HUDEP-2 (cell line): Measurements from ENCODE around the gene KCNC1.

Source experiments
- DNase-seq, 76 experiments: peaks; one replicate each; lab custom pipeline; 2025; ENCODE audit not compliant: unreplicated experiment in 76 of 76; lab: John Stamatoyannopoulos, UW

KCNC1 gene

DNA sequence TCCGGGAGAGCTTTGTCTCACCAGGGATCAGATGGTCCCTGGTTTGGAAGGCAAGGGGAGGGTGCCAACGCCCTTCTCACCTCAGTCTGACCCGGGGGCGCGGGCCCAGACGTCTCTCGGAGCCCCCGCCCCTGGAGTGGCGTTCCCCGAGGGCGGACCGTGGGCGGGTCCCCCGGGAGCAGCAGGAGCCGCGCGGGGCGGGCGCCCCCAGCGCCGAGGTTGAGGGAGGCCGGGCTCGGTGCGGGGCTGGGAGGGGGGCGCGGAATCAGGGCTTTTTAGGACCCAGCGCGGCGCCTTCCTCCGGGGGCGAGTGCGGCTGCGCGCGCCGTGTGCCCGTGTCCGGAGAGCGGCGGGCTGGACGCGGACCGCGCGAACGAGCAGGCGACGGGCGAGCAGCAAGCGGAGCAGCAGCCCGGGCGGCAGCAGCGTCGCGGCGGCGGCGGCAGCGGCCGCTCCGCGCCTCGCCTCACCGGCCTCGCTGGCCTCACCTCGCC lies at the start of gene KCNC1:
TSS of gene KCNC1 (plus strand) at position 364 of the 494 bp plus-strand sequence. CDS start 1,222 bp downstream, outside the sequence.
- no peak for DNase-seq

DNA sequence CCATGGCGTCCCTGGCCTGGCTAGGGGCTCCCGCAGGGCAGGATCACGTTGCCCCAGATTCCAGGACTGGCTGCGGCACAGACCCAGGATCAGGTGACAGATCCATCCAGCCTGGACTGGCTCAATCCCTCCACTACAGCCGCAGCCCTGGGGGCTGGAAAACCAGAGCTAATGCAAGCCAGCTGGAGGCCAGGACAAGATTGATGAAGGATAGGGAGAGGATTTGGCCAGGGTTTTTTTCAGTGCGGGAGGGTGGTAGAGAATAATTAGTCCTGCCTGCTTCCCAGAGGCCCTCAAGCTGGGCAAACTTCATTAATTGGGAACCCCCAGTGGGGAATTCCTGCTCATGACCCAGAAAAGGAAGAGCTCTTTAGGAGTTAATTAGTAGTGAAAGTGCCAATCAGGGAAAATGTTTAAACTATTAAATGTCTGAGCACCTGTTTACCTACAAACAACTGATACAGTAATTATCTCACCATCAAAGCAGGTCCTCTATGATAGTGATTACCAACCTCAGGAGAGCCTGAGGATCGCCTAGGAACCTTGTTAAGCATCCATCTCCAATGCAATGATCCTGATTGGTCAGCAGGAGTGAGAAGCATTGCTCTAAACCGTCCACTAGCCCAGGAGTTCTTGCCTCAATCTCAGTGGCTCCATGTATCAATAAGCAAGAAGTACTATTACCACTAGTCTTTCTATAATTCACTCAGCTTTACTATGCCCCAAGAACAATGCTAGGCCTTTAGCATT lies 48.2 kb upstream of the KCNC1 start:
- DNase-seq: no peak

DNA sequence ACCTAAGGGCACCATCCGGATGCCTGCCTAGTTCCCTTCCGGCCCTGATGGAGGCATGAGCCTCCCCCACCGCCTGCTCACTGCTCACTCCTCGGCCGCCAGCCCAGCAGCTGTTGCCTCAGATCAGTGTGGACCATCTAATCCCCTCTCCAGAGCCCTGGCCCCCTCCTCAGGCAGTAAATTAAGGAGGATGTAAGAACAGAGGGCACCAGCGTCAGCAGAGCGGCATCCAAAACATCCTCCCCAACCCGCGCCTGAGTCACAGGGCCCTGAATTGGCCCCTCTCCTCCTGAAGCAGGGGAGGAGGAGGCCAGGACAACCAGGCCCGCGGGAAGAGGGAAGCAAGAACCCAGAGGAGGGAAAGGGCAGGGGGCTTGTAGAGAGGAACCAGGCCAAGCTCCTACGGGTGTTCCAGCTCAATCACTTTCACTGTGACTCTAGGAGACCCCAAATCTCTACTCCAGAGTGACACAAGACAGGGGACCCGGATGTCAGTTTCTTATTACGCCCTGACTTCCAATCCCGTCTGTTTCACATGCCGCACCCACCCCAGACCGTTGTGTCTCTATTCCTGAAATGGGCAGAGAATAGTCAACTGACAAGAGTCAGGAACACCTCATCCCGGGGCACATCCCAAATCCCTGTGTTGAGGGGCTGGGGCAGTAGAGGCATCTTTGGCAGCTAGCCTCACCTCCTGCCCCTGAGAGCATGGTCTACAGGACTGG lies 46.5 kb upstream of the KCNC1 start:
- DNase-seq: no peak

DNA sequence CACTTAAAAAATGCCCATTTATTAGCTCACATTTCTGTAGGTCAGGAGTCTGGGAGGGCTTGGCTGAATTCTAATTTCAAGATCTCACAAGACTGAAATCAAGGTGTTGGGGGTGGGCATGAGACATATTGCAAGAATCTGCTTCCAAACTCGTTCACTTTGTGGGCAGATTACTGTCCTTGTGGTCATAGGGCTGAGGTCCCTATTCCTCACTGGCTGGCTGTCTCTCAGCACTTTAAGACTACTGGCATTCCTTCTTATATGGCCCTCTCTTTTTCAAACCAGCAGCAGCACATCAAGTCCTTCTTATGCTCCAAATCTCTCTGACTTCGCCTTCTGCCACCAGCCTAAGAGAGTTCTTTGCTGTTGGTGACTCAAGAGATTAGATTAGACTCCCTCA lies 43.0 kb upstream of the KCNC1 start:
- no peak for DNase-seq

DNA sequence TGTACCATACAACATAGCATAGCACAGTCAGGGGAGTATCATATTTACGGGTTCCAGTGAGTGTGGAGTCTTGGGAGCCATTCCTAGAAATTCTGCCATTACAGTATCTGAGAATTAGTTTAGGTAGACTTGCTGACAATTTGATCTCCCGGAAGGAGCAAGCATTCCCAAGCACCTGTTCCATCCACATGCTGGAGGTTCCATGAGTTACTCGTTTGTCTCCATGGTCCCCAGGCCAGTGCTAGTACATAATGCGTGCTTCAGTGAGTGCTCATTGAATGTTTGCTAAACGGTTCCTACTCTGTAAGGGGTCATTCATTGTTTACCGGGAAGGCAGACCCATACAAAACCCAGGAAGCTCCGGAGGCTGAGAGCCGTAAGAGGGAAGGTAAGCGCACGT lies 42.6 kb upstream of the KCNC1 start:
- no peak for DNase-seq

DNA sequence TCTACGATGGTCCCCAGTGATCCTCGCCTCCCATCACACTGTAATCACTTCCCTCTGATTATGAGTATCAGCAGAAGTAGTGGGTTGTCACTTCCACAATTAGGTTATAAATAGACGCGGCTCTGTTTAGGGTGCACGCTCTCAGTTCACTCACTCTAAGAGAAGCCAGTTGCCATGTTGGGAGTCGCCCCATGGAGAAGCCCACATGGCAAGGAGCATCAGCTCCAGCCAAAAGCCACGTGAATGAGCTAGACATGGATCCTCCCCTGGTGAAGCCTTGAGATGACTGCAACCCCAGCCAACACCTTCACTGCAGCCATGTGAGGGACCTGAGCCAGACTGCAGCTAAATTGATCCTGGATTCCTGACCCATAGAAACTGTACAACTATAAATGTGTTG lies 41.6 kb upstream of the KCNC1 start:
- DNase-seq: no peak

DNA sequence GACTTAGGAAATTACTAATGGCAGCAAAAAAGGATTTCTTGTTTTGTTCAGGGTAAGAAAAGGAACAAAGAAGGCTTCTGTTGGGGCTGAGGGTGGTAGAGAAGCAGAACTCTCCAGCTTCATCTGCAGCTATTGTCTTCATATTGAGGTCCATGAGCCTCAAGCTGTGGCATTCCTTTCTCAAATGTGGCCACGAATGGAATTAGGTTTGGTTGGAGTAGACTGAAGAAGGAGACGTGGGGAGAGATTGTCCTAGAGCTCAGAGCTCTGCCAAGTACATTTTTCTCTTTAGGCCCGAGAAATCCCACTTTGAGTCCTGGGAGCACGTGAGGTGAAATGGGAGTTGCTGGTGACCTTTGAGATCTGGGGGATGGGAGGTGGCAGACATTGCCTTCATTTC lies 41.0 kb upstream of the KCNC1 start:
- DNase-seq: no peak

DNA sequence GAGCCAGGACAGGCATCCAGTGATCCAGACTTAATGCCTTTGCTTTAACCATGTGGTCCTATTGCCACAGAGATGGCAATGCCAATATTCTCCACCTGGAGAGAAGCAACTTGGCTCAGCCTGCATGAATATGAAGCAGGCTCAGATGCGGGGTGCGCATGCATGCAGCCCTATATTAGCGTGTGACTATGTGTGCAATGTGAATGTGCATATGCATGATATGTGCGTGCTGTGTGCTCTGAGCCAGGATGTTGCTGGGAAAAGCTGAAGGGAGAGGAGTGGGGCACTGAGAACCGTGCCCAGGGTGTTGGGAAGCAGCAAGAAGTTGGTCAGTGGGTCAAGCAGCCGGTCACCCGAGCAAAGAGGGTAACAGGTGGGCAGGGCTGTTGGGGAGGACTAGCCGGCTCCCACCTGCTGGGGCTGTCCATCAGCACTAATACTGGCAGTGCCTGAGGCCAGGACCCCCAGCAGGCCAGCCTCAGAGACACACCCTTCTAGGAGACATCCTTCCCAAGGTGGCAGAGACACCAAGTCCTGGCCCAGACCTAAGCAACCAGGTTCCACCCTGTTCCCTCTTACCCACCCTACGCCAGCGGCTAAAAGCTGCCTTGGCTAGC lies 40.0 kb upstream of the KCNC1 start:
- DNase-seq: no peak

DNA sequence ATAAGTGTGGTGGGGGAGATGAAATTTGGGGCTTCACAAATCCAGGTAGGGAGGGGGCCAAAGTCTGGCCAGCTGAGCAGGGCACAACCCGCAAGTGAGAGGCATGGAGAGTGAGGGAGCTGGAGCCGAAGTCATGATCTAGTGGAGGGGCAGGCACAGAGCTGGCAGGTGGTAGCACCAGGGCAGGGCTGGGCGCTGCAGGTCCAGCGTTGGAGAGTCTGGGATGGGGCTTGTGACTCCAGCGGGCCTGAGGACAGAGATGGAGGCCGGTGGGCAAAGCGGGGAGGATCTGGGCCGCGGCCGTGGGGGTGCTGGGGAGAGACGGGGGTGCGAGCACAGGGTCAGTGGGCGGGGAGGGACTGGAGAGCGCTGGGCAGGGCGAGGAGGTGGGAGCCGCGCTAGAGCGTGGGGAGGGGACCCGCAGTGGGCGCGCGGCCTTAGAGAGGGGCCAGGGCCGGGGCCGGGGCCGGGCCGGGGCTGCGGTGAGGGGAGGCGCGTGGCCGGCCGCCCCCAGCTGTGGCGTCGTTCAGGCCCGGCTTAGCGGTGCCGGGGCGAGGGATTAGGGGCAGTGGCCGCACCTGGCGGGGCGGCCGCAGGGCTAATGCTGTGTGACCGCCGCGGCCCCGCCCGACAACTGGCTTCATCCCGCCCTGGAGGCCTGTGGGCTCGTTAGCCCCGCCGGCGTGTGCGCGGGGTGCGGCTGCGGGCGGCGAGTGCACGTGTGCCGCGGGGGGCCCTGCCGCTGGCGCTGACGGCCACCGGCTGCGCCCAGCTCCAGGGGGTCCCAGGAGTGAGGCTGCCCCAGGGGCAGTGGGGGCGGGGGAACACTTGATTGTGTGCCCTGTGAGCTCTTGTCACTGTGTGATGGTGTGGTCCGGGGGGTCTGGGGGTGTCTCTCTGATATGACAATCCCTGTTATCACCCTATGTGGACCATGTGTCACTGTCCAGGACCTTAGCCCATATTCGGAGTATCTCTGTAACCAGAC lies 38.8 kb upstream of the KCNC1 start:
- no peak for DNase-seq

DNA sequence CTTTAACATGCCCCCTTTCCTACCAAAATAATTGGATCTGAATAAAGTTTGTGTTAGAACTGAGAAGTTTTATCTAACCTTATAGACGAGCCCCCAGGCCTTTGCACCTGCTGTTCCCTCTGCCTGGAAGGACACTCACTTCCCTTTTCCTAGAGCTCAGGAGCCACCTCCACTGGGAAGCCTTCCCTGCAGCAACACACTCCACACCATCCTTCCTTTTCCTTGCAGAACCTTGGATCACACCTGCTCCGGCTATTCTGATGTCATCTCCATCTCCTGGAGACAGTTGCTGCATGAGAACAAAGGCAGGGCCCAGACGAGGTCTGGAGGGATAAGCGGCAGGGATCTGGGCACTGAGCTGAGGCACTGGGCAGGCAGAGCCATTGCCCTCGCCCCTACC lies 37.8 kb upstream of the KCNC1 start:
- no peak for DNase-seq

DNA sequence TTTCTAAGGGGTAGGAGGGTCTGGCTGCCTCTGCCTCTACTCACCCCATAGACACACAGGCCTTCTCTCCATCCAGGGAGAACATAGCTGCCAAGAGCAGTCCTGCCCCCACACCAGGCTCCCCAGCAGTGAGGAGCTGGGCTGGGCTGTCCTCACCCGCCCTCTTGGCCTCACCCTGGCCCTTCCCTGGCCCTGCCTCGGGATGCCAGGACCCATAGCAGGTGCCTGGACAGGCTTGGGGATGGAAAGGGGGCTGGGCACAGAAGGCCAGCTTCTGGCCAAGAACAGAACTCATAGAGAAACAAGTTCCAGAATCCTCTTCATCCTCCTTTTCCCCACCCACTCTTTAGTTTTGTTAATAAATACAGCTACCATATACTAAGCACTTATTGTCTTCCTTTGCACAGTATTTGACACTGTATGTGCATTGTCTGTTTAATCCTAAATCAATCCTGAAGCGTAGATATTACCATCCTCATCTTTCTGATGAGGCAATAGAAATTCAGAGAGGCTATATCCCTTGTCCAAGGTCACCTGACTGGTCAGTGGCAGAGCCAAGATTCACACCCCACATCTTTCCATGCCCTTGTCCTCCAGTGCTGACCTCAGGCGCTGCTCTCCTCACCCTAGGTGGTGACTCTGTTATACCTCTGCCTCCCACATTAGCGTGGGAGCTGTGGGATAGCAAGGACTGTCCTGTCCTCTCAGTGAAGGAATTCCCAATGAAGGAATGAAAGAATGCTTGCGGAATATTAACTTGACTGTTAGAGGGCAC lies 37.2 kb upstream of the KCNC1 start:
- no peak for DNase-seq

DNA sequence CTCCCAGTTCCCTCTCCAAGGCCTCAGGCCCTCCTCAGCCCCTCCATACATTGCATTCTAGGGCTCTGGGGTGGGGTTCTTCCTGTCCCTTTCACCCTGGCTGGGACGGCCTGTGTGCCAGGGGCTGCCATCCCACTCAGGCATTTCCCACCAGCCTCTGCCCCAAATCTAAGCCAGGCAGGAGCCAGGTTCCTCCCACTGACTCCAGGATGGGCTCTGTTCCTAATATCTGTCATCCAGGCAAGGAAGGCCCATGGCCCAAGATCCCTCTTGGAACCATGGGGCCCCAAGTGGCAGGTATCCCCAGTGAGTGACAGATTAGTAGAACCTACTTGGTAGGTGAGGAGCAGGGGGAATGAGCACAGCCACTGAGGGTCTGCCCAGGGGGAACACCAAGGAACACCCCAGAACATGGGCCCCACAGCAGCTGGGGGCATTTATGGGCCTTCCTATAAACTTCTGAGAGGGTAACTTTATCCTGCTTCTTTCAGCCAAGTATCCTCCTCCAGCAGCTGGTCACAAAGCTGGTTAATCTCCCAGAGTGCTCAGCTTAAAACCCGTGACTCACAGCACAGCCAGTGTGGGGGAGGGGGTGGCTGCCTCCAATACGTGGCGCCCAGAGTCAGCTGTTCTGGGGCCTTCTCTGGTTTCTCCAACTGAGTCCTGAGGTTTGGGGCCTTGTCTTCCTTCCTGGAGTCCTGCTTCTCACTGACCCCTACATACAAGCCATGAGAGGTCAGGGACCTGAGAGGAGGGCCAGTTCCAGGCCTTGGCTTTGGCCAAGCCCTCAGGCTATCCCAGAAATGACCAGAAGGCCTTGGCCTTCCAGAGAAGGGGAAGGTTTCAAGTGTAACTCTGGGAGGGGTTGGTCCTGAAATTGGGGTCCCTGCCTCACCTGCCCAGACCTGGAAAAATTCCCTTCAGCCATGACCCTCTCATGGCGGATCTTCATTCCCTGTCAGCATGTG lies 35.1 kb upstream of the KCNC1 start:
- peak in 5 of 76 experiments; percentile 4 to 23 (median 12) for DNase-seq

DNA sequence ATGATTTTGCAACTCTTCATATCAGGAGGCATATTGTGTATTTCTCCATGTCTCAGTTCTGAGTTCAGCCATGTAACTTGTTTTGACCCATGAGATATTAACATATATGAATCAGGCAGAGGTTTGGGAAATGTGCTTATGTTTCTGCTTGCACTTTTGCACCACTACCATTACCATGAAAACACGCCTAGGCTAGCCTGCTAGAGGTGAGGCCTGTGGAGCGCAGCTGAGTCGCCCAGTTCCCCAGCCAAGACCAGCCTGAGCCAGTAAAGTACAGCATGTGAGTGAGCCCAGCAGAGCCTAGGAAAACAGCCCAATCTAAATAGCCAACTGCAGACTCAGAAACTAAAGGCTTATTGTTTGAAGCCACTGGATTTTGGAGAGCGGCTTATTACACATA lies 33.6 kb upstream of the KCNC1 start:
- no peak for DNase-seq

DNA sequence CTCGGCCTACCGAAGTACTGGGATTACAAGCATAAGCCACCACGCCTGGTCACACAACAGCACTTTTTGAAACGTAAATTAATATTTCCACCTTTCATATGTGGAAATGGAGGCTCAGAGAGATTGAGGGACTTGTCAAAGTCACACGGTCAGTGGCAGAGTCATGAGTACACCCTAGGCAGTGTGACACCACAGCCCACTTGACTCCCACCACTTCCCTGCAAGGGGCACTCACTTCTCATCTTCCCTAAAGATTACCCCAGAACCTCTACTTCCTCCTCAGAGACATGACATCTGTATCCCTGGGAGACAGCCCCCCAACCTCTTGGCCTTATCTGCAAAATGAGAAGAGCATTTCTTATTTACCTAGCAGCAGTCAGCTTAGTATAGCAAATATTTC lies 31.7 kb upstream of the KCNC1 start:
- no peak for DNase-seq

DNA sequence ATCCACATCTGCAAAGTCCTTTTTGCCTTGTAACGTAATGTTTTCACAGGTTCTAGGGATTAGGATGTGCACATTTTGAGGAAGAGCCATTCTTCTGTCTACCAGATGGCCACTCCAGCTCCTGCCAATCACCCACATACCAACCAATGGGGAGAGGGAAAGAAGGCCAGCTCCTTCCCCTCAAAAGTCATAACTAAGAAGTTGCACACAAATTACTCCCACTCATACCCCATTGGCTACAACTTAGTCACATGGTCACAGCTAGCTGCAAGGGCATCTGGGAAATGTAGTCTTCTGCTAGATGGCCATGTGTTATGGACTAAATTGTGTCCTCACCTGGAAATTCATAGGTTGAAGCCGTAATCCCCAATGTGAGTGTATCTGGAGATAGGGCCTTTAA lies 30.6 kb upstream of the KCNC1 start:
- peak in 2 of 76 experiments; percentile 6 to 22 for DNase-seq

DNA sequence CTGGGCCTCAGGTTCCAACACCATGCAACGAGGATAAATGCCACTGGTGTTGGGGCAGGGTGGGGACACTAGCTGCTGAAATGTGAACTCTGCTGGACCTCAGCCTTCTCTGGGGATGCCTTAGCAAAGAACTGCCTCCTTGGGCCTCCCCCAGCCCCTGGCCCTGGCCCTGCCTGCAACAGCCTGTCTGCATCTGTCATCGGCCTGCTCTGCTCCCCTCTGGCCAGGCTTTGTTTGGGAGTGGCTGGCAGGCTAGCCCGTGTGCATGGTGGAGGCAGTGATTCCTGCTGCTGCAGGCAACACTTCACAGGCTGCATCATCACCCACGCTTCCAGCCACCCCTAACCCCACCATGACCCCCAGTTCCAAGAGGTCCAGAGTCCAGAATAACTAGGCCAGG lies 26.8 kb upstream of the KCNC1 start:
- DNase-seq: no peak

DNA sequence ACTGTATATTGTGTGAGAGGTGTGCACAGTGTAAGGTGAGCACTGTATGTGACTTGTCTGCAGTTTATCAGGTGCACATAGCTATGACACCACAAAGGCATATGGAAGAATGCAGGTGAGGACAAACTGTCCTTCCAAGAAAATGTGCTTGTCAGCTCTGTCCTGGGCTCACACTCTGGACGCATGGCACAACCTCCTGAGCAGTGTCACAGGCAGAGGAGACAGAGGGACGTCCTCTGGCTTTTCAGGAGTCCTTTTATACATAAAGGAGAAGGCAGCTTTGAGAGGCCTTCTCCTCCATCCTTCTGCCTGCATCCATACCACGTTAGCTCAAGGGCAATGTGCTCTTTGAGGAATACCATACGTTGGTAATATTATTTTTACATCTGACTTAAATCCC lies 22.7 kb upstream of the KCNC1 start:
- DNase-seq: no peak

DNA sequence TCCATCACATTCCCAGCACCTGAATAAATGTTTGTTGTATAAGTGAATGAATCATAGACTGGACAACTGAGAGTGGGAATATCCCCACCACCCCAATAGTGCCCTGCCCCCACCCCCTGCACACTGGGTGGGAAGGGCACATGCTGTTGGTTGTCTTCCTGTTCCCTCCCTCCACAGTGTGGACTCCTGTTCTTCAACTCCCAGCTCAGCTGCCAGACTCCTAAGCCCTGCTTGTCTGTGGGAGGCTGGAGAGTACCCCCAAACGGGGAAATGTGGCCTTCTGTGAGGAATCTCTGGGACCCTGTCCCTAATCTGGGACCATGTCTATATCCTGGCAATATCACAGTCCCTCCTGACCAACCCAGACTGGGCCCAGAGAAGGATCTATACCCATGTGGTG lies 20.7 kb upstream of the KCNC1 start:
- DNase-seq: no peak
